Amniotic epithelial cell (primary cell): ENCODE results near the gene NR2E3.

Experiments used
- DNase-seq: peaks from one replicate; pipeline ENCODE4 v3.0.0-alpha.2; 2010; ENCODE audit warnings: low read depth

Gene NR2E3

GRCh38 chr15:71791975-71792374, 18.4 kb upstream of the NR2E3 start:
- no peak for DNase-seq

GRCh38 chr15:71792521-71792920, 17.8 kb upstream of the NR2E3 start:
- peak; percentile 83 for DNase-seq

GRCh38 chr15:71798641-71799040, 11.7 kb upstream of the NR2E3 start:
- DNase-seq, result no peak

- no peak for DNase-seq
Observed at GRCh38 chr15:71800190-71800589, 10.2 kb upstream of the NR2E3 start.

GRCh38 chr15:71800835-71801745, 9.3 kb upstream of the NR2E3 start:
- peak; percentile 71 for DNase-seq

GRCh38 chr15:71801935-71802655, 8.3 kb upstream of the NR2E3 start:
- no peak for DNase-seq

GRCh38 chr15:71802770-71803169, 7.6 kb upstream of the NR2E3 start:
- no peak for DNase-seq

- DNase-seq, result no peak
Observed at GRCh38 chr15:71804226-71804625, 6.1 kb upstream of the NR2E3 start.

GRCh38 chr15:71804695-71805470, 5.5 kb upstream of the NR2E3 start:
- DNase-seq, result no peak

- DNase-seq, result peak; percentile 26
Observed at GRCh38 chr15:71806452-71806931, 3.9 kb upstream of the NR2E3 start.

- no peak for DNase-seq
Observed at GRCh38 chr15:71807125-71807629, 3.2 kb upstream of the NR2E3 start.

- DNase-seq, result peak; percentile 23
Observed at GRCh38 chr15:71807691-71808091, 2.7 kb upstream of the NR2E3 start.

- DNase-seq, result no peak
Observed at GRCh38 chr15:71808311-71809020, 1.9 kb upstream of the NR2E3 start.

- no peak for DNase-seq
Observed at GRCh38 chr15:71809346-71809745, 1.0 kb upstream of the NR2E3 start.

GRCh38 chr15:71811036-71811736, 832 bp downstream of the NR2E3 start:
- DNase-seq, result no peak

- no peak for DNase-seq
Observed at GRCh38 chr15:71811752-71812735, 1.7 kb downstream of the NR2E3 start.

GRCh38 chr15:71812966-71813722, 2.8 kb downstream of the NR2E3 start:
- DNase-seq, result no peak

GRCh38 chr15:71813723-71814470, 3.5 kb downstream of the NR2E3 start:
- no peak for DNase-seq
